GM18511 (cell line): ENCODE measurements around the gene LGSN.
A peak's percentile ranks its signal among the peaks of the same experiment; 100 is the strongest.
"Not testable (repeated sequence)": the region's sequence is repeated elsewhere in the genome, so short reads cannot be mapped to it uniquely, and the experiment has no call there.

ENCODE experiments used
- ATAC-seq: cut with Tn5 transposase; IDR thresholded peaks from one replicate; pipeline ENCODE4 v1.9.1; 2021; ENCODE audit warnings: mild to moderate bottlenecking, moderate library complexity; ENCODE audit not compliant: unreplicated experiment

LGSN gene

GRCh38 chr6:63245909-63246308 is 73.9 kb downstream of the LGSN start:
- ATAC-seq: peak; percentile 85

GRCh38 chr6:63245420-63245819 is 74.4 kb downstream of the LGSN start:
- ATAC-seq: no peak

GRCh38 chr6:63236398-63236817 is 83.4 kb downstream of the LGSN start:
- ATAC-seq: peak; percentile 72

GRCh38 chr6:63230511-63230910 is 89.3 kb downstream of the LGSN start:
- ATAC-seq: not testable (repeated sequence)

- ATAC-seq: not testable (repeated sequence)
These were observed 89.8 kb downstream of the LGSN start for GRCh38 chr6:63230027-63230426.

- ATAC-seq: not testable (repeated sequence)
These were observed 91.6 kb downstream of the LGSN start for GRCh38 chr6:63227928-63228894.

- ATAC-seq: not testable (repeated sequence)
These were observed 93.8 kb downstream of the LGSN start for GRCh38 chr6:63225987-63226386.
